Kidney (tissue), 14 donors: ENCODE data around the gene FARS2. TPM values are rescaled to one million over a fixed set of nuclear protein-coding genes. Genes with fewer than 3 reads are reported as not detected.

Experiments
- DNase-seq, 5 donors: peaks; one replicate each; pipeline ENCODE4 v3.0.0-alpha.2; 2013 to 2020
- FAIRE-seq: peaks from 2 replicates; lab custom pipeline; 2012; peaks lifted over from hg19 to GRCh38; lab: Jason Lieb, UNC
- H3K27ac ChIP-seq, 2 donors: one replicate each; pipeline ENCODE4 v1.7.0; 2013; ENCODE audit warnings: low read depth in 2 of 2, low read length in 2 of 2, inconsistent platforms in 1 of 2
- H3K27me3 ChIP-seq: one replicate; pipeline ENCODE4 v1.7.1; 2013; ENCODE audit warnings: low read length, inconsistent platforms; ENCODE audit not compliant: control insufficient read depth, insufficient read depth
- H3K36me3 ChIP-seq, 3 donors: one replicate each; pipeline versions ENCODE4 v1.7.0 to v1.7.1; 2013; ENCODE audit warnings: low read length in 3 of 3, control low read depth in 1 of 3, inconsistent platforms in 1 of 3; ENCODE audit not compliant: insufficient read depth in 3 of 3, control insufficient read depth in 2 of 3
- H3K4me1 ChIP-seq, 3 donors: one replicate each; pipeline versions ENCODE4 v1.7.0 to v1.7.1; 2013; ENCODE audit warnings: low read length in 3 of 3, inconsistent platforms in 1 of 3, low read depth in 1 of 3; ENCODE audit not compliant: control insufficient read depth in 2 of 3, insufficient read depth in 2 of 3
- H3K4me3 ChIP-seq, 3 donors: one replicate each; pipeline versions ENCODE4 v1.7.0 to v1.8.1; 2013; ENCODE audit warnings: low read length in 3 of 3, control low read depth in 1 of 3, inconsistent platforms in 1 of 3
- H3K9ac ChIP-seq, 3 donors: one replicate each; pipeline versions ENCODE4 v1.7.0 to v1.7.1; 2013; ENCODE audit warnings: low read length in 3 of 3, control low read depth in 1 of 3, inconsistent platforms in 1 of 3
- H3K9me3 ChIP-seq, 3 donors: one replicate each; pipeline versions ENCODE4 v1.7.0 to v1.7.1; 2013; ENCODE audit warnings: low read length in 3 of 3, control low read depth in 1 of 3, inconsistent platforms in 1 of 3; ENCODE audit not compliant: control insufficient read depth in 2 of 3, insufficient read depth in 1 of 3
- CTCF ChIP-seq: IDR thresholded peaks from 3 replicates; pipeline ENCODE4 v1.5.1; 2012; ENCODE audit warnings: mild to moderate bottlenecking, moderate library complexity, borderline replicate concordance; ENCODE audit not compliant: insufficient read depth; ENCODE audit errors: extremely low read depth
- intact Hi-C: fragments of 100-400 bp; cut with DNase I; formaldehyde crosslinking; loops from one replicate; pipeline ENCODE4 v1.11.1; 2022
- polyA plus RNA-seq: library from polyadenylated mRNA; stranded (reverse); fragments of 350-450 nt; fragmentation: Illumina TruSeq; extraction: RNeasy Lipid Tissue Mini Kit (QIAGEN cat#74804); gene quantifications from one replicate; pipeline ENCODE4 v1.2.3, GENCODE V29; 2014; ENCODE audit warnings: low read depth, low replicate concordance; ENCODE audit not compliant: insufficient read depth
- total RNA-seq: library from RNA; stranded (reverse); fragmentation: NEBNext Ultra II Directional; extraction: Animal tissue kit (Norgen Biotek cat#: 25700); gene quantifications from one replicate; pipeline ENCODE4 v1.2.1, GENCODE V29; 2021
- donor health status: control.
- donor health status: control.
- donor health status: control.
- donor health status: control.
- donor health status: control.
- donor health status: DM: yes; HTN: yes; CAD: no.
- donor health status: Normal renal cell carcinoma (clear cell type).

The FARS2 gene
- total and polyA plus RNA-seq, 2 donors from 2014 or later: 22.1 to 24.8 TPM

- H3K4me3 ChIP-seq: no peak overlapping the region
- intact Hi-C loops: no loop called here
- no peaks in the 10 kb centered on the region for H3K27me3 ChIP-seq
- H3K9me3 ChIP-seq: no peaks in the 10 kb centered on the region
- H3K36me3 ChIP-seq: no peaks in the 10 kb centered on the region
- H3K4me1 ChIP-seq: no peaks in the 10 kb centered on the region
- DNase-seq (no peak), FAIRE-seq (no peak)
- H3K27ac ChIP-seq: no peak overlapping the region
- no peak for TF ChIP-seq CTCF
- H3K9ac ChIP-seq: no peak overlapping the region
These were observed 237.2 kb downstream of the FARS2 start for GRCh38 chr6:5498579-5498899.

DNA sequence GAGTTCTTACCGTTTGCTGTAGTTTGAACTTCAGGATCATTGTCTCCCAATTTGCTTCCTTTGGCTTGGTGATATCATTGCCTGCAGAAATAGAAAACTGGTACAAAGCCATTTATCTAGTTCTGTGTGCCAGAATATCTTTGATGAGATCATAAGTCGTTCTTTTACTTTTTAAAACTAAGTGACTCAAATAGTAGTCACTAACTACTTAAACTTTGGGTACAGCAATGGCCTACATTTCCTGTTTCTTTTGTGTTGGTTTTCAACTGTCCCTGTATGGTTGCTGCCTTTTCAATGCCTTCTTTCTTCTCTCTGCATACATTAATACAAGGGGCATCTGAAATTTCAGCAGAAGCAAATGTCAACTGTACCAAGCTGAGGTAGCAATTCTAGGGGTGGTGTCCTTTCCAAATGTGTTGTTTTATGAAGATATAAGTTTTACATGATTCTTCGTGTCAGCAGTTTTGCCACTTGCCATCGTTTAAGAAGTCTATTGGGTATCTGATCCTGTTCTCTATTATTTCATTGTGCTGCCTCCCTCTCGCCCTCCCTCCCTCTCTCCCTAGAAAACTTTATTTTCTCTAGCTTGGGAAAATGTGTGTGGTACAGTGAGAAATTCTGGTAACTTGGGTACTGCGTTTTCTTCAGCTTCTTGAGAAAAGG lies 238.5 kb downstream of the FARS2 start:
- intact Hi-C loops: no loop called here
- TF ChIP-seq CTCF: no peak
- DNase-seq (no peak), FAIRE-seq (no peak)
- no peak overlapping the region for H3K9ac ChIP-seq
- no peak overlapping the region for H3K27ac ChIP-seq
- no peaks in the 10 kb centered on the region for H3K4me1 ChIP-seq
- H3K4me3 ChIP-seq: no peak overlapping the region
- no peaks in the 10 kb centered on the region for H3K36me3 ChIP-seq
- H3K9me3 ChIP-seq: no peaks in the 10 kb centered on the region
- H3K27me3 ChIP-seq: no peaks in the 10 kb centered on the region

DNA sequence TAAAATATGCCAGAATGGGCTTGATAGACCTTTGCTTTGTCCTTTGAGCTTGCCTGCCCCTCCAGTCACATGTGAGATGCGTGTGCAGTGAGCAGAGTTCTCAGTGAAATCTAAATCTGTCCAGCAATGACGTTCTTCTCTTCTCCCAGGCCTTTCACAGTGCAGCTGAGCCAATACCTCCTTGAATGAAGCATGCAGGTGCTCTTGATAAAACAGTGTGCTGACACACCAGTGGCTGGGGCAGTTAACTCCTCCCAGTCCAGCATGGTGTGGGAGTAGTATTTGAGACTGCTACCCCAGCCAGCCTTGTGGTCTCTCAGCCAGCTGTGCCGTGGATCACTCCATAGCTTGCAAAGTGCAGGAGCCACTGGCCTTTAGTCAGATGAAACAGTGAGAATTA lies 240.5 kb downstream of the FARS2 start:
- H3K9ac ChIP-seq: no peak overlapping the region
- TF ChIP-seq CTCF: no peak
- H3K27me3 ChIP-seq: no peaks in the 10 kb centered on the region
- no peak for FAIRE-seq
- H3K4me1 ChIP-seq: peaks cover 0 to 4% (median 0%) of the 10 kb centered on the region in 3 donors
- H3K36me3 ChIP-seq: no peaks in the 10 kb centered on the region
- H3K9me3 ChIP-seq: no peaks in the 10 kb centered on the region
- peak in 1 of 5 donors; percentile 22 for DNase-seq
- intact Hi-C loops: no loop called here
- no peak overlapping the region for H3K27ac ChIP-seq
- H3K4me3 ChIP-seq: no peak overlapping the region

- H3K36me3 ChIP-seq: no peaks in the 10 kb centered on the region
- DNase-seq: no peak
- no peak overlapping the region for H3K9ac ChIP-seq
- TF ChIP-seq CTCF: no peak
- no peak for FAIRE-seq
- H3K9me3 ChIP-seq: no peaks in the 10 kb centered on the region
- no peaks in the 10 kb centered on the region for H3K27me3 ChIP-seq
- H3K4me3 ChIP-seq: no peak overlapping the region
- H3K27ac ChIP-seq: no peak overlapping the region
- intact Hi-C loops: no loop called here
- peaks cover 0 to 6% (median 0%) of the 10 kb centered on the region in 3 donors for H3K4me1 ChIP-seq
These were observed 242.8 kb downstream of the FARS2 start for GRCh38 chr6:5504078-5504477.
